HG03457 (cell line): ENCODE data around the gene BCL2A1.
"Not testable (repeated sequence)": the region's sequence is repeated elsewhere in the genome, so short reads cannot be mapped to it uniquely, and the experiment has no call there.

Source experiments
- ATAC-seq: cut with Tn5 transposase; IDR thresholded peaks from one replicate; pipeline ENCODE4 v1.9.1; 2021; ENCODE audit warnings: moderate number of reproducible peaks; ENCODE audit not compliant: unreplicated experiment

BCL2A1 gene

GRCh38 chr15:79926116-79926515 is 44.9 kb downstream of the BCL2A1 start:
- ATAC-seq, result not testable (repeated sequence)

DNA sequence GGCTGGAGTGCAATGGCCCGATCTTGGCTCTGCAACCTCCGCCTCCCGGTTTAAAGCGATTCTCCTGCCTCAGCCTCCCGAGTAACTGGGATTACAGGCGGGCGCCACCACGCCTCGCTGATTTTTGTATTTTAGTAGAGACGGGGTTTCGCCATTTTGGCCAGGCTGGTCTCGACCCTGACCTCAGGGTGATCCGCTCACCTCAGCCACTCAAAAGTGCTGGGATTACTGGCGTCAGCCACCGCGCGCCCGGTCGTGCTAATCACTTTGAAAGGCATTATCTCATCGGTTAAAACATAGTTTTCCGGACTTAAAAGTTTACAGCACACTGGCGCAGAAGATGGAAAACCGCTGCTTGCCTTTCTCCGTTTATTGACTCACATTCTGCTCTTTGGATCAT is 46.6 kb downstream of the BCL2A1 start:
- no peak for ATAC-seq

DNA sequence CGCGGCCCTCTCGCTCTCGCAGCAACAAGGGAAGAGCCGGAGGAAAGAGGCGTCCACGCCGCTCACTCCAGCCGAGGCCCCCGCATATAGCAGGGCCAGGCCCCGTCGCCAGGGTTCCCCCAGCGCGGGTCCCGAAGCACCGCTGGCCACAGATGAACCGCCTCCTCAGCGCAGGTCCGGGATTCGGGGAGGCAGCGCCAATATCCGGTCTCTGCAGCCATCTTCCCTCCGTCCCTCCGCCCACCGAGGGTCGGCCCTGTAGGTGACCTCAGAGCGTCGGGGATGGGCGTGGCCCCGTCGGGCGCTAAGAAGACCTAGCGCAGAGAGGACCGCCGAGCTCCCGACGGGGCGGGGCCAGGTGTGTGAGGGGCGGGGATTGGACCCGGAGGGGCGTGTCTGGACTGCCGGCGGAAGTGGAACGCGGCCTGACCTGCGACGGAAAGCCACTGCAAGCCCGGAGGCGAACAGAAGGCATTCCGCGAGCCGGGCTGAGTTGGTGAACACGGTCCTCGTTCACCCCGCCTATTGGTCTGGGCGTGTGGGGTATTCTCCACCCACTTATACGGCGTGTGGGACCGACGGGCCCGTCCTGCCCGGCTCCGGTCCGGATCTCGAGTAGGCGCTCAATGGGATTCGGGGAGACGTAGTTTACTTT is 47.4 kb downstream of the BCL2A1 start:
- peak; percentile 87 for ATAC-seq

GRCh38 chr15:79923079-79923514 is 47.9 kb downstream of the BCL2A1 start:
- ATAC-seq, result peak; percentile 34

DNA sequence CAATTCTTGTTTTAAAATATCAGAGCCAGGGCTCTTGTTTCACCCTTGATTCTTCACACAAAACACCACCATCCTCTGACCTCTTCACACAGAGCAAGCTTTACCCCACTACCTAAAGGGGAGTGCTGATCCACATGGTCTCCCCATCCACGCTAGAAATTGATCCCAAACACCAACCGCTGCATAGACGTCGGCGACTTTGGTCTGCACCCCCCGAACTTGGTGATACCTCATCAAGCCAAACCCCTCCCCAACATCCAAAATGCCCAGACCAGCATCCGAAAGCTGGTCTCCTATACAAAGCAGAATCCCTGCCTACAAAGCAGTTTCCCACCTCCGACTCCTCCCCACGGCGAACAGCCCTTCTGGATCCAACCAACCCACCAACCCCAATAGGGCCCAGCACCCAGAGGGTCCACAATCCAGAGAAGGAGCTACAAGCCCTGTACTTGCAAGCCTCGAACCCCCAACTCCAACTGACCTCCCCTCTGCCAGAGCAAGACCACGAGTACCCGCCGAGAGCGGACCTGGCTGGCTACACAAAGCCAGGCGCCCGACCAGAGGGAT is 48.4 kb downstream of the BCL2A1 start:
- ATAC-seq, result no peak

- no peak for ATAC-seq
Measured at GRCh38 chr15:79919749-79920511, 51.1 kb downstream of the BCL2A1 start.

DNA sequence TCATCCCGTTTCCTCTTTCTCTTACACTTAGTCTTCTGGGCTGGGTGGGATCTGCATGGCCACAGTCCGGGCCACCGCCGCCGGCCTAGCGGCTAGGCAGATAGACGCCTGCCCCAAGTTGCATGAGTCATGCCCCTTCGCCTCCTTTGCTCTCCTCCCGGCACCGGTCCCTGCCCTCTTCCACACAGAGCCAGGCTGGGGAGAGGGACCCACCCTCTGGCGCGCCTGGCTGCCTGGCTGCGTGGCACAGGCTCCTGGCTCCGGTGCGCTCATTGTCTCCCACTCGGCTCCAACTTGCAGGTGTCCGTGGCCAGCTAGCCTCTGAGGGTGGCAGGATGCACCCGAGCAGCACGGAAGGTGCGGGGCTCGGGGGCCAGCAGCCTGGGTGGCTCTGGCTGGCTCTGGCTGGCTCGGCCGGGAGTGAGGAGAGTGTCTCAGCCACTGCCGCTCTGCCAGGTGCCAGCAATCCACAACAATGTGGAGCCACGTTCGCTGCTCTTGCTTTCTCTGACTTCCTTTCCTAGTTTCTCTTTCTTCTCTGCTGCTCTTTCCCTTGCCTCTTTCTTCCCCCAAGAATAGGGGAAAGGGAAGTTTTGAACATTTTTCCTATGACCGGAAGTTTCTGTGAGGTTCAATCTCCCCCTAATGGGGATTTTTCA is 51.8 kb downstream of the BCL2A1 start:
- no peak for ATAC-seq

DNA sequence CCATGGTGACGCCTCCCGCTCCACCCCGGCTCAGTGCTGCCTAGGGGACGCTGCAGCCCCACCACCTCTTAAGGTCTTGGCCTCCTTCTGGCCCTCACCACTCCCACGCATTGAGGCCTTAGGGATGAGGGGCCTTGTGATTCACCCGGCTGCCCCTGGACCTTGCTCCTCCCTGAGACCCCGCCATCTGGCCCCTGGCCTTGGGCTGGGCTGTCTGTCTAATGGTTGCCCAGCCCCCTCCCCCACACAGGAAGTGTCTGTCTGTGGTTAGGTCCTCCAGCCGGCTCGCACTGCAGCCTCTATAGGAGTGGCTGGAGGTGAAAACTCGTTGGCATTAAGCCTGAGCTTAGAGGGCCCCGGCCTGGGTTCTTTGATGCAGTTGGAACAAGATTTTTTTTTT is 52.7 kb downstream of the BCL2A1 start:
- ATAC-seq, result no peak

GRCh38 chr15:79916502-79917132 is 54.4 kb downstream of the BCL2A1 start:
- ATAC-seq, result no peak

GRCh38 chr15:79915776-79916501 is 55.1 kb downstream of the BCL2A1 start:
- ATAC-seq, result not testable (repeated sequence)

- no peak for ATAC-seq
Measured at GRCh38 chr15:79914728-79915127, 56.3 kb downstream of the BCL2A1 start.
